Keratinocyte (primary cell): Measurements from ENCODE around the gene SAMD14.

Experiments
- EZH2 ChIP-seq: IDR thresholded peaks from one replicate; pipeline ENCODE4 v1.6.1; 2012; ENCODE audit warnings: inconsistent platforms, mild to moderate bottlenecking, low read length, moderate library complexity
- TF ChIP-seq, protein P1 (sequence below), 3 experiments: IDR thresholded peaks in 1 of 3; conservative IDR thresholded peaks in 1 of 3; optimal IDR thresholded peaks in 1 of 3; 2 replicates in 2 of 3; 3 replicates in 1 of 3; pipeline versions ENCODE3 to v1.5.1; 2011; ENCODE audit warnings: low read length in 3 of 3, mild to moderate bottlenecking in 3 of 3, moderate library complexity in 2 of 3, control low read depth in 1 of 3, inconsistent platforms in 1 of 3; ENCODE audit not compliant: insufficient read depth in 2 of 3; ENCODE audit errors: extremely low read depth in 1 of 3

DNA sequence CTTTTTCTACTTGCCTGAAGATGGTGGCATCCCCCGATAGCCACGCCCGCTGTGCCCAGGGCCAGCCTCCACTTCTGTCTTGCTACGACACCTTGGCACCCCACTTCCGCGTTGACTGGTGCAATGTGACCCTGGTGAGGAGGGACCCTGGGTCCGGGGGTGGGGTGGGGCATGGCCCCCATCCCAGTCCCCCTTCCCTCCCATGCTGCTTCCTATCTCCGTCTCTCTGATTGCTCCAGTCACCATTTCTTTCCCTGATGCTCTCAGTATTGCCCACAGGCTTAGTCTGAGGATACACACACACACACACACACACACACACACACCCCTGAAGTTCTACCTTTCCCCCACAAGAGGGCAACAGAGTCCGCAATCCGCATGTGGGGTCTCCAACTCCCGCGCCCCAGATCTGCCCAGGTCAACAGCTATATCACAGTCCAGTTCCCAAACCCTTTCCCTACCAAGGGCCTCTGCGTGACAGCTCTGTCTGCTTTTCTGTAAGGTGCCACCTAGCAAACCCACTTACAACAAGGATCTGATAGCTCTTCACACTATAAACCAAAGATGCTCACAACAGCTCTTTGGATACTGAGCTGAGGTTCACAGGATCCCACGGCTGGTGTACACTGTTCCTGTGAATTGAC is 39.3 kb upstream of the SAMD14 start:
- no peak for TF ChIP-seq EZH2
- TF ChIP-seq, protein P1, sequence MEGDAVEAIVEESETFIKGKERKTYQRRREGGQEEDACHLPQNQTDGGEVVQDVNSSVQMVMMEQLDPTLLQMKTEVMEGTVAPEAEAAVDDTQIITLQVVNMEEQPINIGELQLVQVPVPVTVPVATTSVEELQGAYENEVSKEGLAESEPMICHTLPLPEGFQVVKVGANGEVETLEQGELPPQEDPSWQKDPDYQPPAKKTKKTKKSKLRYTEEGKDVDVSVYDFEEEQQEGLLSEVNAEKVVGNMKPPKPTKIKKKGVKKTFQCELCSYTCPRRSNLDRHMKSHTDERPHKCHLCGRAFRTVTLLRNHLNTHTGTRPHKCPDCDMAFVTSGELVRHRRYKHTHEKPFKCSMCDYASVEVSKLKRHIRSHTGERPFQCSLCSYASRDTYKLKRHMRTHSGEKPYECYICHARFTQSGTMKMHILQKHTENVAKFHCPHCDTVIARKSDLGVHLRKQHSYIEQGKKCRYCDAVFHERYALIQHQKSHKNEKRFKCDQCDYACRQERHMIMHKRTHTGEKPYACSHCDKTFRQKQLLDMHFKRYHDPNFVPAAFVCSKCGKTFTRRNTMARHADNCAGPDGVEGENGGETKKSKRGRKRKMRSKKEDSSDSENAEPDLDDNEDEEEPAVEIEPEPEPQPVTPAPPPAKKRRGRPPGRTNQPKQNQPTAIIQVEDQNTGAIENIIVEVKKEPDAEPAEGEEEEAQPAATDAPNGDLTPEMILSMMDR (optimal IDR thresholded peaks at IDR 0.05 in 1 of 3, IDR thresholded peaks at IDR 0.05 in 1 of 3, conservative IDR thresholded peaks at IDR 0.05 in 1 of 3; ENCODE audit: extremely low read depth in 1 of 3, insufficient read depth in 2 of 3, low read length in 3 of 3), result peak; percentile 91 to 98 (median 93)
